GM23338 (cell line): ENCODE results near the gene CAPN8. TPM values are rescaled to one million over a fixed set of nuclear protein-coding genes. Genes with fewer than 3 reads are reported as not detected.

Source experiments
- ATAC-seq: fragments of 200-7000 bp; cut with Tn5 transposase; 3 replicates; pipeline ENCODE4 v1.9.1; 2020
- DNase-seq: peaks from one replicate; pipeline ENCODE4 v3.0.0-alpha.2; 2015; ENCODE audit warnings: low spot score
- H2AFZ ChIP-seq: fragments of 200-600 bp; sonication (generic); 2 replicates; pipeline ENCODE4 v1.8.0; 2016; ENCODE audit warnings: antibody characterized with exemption, mild to moderate bottlenecking, moderate library complexity
- H3F3A ChIP-seq: fragments of 200-600 bp; sonication (generic); replicated peaks from 2 replicates; pipeline ENCODE4 v1.8.0; 2017; ENCODE audit warnings: antibody characterized with exemption, mixed run types, low read depth
- H3K27ac ChIP-seq: fragments of 200-600 bp; sonication (generic); 2 replicates; pipeline ENCODE4 v1.6.1; 2016; ENCODE audit warnings: low read depth
- H3K27me3 ChIP-seq: fragments of 200-600 bp; sonication (generic); 2 replicates; pipeline ENCODE4 v1.8.0; 2016; ENCODE audit warnings: mild to moderate bottlenecking, mixed run types, moderate library complexity; ENCODE audit not compliant: insufficient read depth
- H3K36me3 ChIP-seq: fragments of 200-600 bp; sonication (generic); 2 replicates; pipeline ENCODE4 v1.8.0; 2016; ENCODE audit warnings: mild to moderate bottlenecking; ENCODE audit not compliant: insufficient read depth
- H3K4me1 ChIP-seq: fragments of 200-600 bp; sonication (generic); 2 replicates; pipeline ENCODE4 v1.8.0; 2016; ENCODE audit warnings: mild to moderate bottlenecking, moderate library complexity; ENCODE audit not compliant: insufficient read depth
- H3K4me2 ChIP-seq: fragments of 200-600 bp; sonication (generic); 2 replicates; pipeline ENCODE4 v1.7.1; 2017; ENCODE audit warnings: mixed run types
- H3K4me3 ChIP-seq: fragments of 200-600 bp; sonication (generic); 2 replicates; pipeline ENCODE4 v1.6.1; 2016; ENCODE audit warnings: mixed run types
- H3K79me2 ChIP-seq: fragments of 200-600 bp; sonication (generic); replicated peaks from 2 replicates; pipeline ENCODE4 v1.8.0; 2017; ENCODE audit warnings: mild to moderate bottlenecking; ENCODE audit not compliant: insufficient read depth
- H3K9me2 ChIP-seq: fragments of 200-600 bp; sonication (generic); 2 replicates; pipeline ENCODE4 v1.8.0; 2017; ENCODE audit not compliant: insufficient read depth
- H4K20me1 ChIP-seq: fragments of 200-600 bp; sonication (generic); replicated peaks from 2 replicates; pipeline ENCODE4 v1.8.0; 2017; ENCODE audit warnings: mild to moderate bottlenecking; ENCODE audit not compliant: insufficient read depth
- H3K27ac Mint-ChIP-seq: 2 replicates; pipeline ENCODE4 v1.8.0; 2020; ENCODE audit warnings: inconsistent platforms, mild to moderate bottlenecking, moderate library complexity, mixed read lengths
- H3K27me3 Mint-ChIP-seq: 3 replicates; pipeline ENCODE4 v1.8.0; 2022; ENCODE audit warnings: low read depth, mild to moderate bottlenecking, moderate library complexity, mixed read lengths, inconsistent platforms; ENCODE audit not compliant: insufficient read depth, poor library complexity
- H3K36me3 Mint-ChIP-seq: 3 replicates; pipeline ENCODE4 v1.8.0; 2021; ENCODE audit warnings: low read depth, mild to moderate bottlenecking, inconsistent platforms, moderate library complexity, mixed read lengths
- H3K4me1 Mint-ChIP-seq: 3 replicates; pipeline ENCODE4 v1.8.0; 2020; ENCODE audit warnings: mild to moderate bottlenecking, inconsistent platforms, mixed read lengths
- H3K4me3 Mint-ChIP-seq: 3 replicates; pipeline ENCODE4 v1.8.0; 2021; ENCODE audit warnings: moderate library complexity, mild to moderate bottlenecking, inconsistent platforms, mixed read lengths
- H3K9me3 Mint-ChIP-seq: 3 replicates; pipeline ENCODE4 v1.8.0; 2020; ENCODE audit warnings: moderate library complexity, mild to moderate bottlenecking, inconsistent platforms, mixed read lengths
- CREB1 ChIP-seq: fragments of 250-450 bp; sonication (Bioruptor Pico); IDR thresholded peaks from 2 replicates; pipeline ENCODE4 v1.5.0; 2020; ENCODE audit warnings: low read depth, mild to moderate bottlenecking, moderate library complexity
- EZH2 ChIP-seq: fragments of 200-600 bp; sonication (generic); IDR thresholded peaks from one replicate; pipeline ENCODE4 v1.8.0; 2017; ENCODE audit warnings: antibody characterized with exemption, mild to moderate bottlenecking, low read depth; ENCODE audit not compliant: unreplicated experiment
- EZH2phosphoT487 ChIP-seq: fragments of 200-600 bp; sonication (generic); IDR thresholded peaks from one replicate; pipeline ENCODE4 v1.8.1; 2018; ENCODE audit warnings: antibody characterized with exemption; ENCODE audit not compliant: unreplicated experiment
- JUNB ChIP-seq: IDR thresholded peaks from one replicate; pipeline ENCODE4 v1.6.1; 2016; ENCODE audit warnings: antibody characterized with exemption; ENCODE audit not compliant: unreplicated experiment
- NANOG ChIP-seq: IDR thresholded peaks from 2 replicates; pipeline ENCODE4 v1.6.1; 2016; ENCODE audit warnings: antibody characterized with exemption, borderline replicate concordance
- POLR2AphosphoS5 ChIP-seq: IDR thresholded peaks from 2 replicates; pipeline ENCODE4 v1.6.1; 2016; ENCODE audit warnings: antibody characterized with exemption, low read depth
- STAT1 ChIP-seq: IDR thresholded peaks from one replicate; pipeline ENCODE4 v1.6.1; 2016; ENCODE audit warnings: antibody characterized with exemption; ENCODE audit not compliant: unreplicated experiment
- ZNF114 ChIP-seq: fragments of 250-450 bp; sonication (Bioruptor Pico); IDR thresholded peaks from 2 replicates; pipeline ENCODE4 v1.5.0; 2020; ENCODE audit warnings: mild to moderate bottlenecking, moderate library complexity
- ZNF331 ChIP-seq: fragments of 250-450 bp; sonication (Bioruptor Pico); IDR thresholded peaks from 2 replicates; pipeline ENCODE4 v1.5.0; 2020; ENCODE audit warnings: low read depth, mild to moderate bottlenecking, moderate library complexity
- polyA plus RNA-seq: library from polyadenylated mRNA; unstranded; fragments of >200 nt; fragmentation: Nextera tagmentation; extraction: Ambion mirVana; gene quantifications from 2 replicates; pipeline ENCODE4 v1.2.1, GENCODE V29; 2016
- total RNA-seq: library from RNA; depleted of rRNA; stranded (reverse); fragments of >200 nt; shearing (Covaris generic); gene quantifications from 2 replicates; pipeline ENCODE4 v1.2.3, GENCODE V29; 2014
- TF ChIP-seq, protein P1 (sequence below): IDR thresholded peaks from one replicate; pipeline ENCODE4 v1.6.1; 2018; ENCODE audit warnings: antibody characterized with exemption; ENCODE audit not compliant: unreplicated experiment
- TF ChIP-seq, protein P2 (sequence below): fragments of 250-450 bp; sonication (Bioruptor Pico); IDR thresholded peaks from 2 replicates; pipeline ENCODE4 v1.5.0; 2020; ENCODE audit warnings: mild to moderate bottlenecking, moderate library complexity
- TF ChIP-seq, protein P3 (sequence below): IDR thresholded peaks from 2 replicates; pipeline ENCODE4 v1.6.1; 2016; ENCODE audit warnings: antibody characterized with exemption
- TF ChIP-seq, protein P4 (sequence below), 2 experiments: fragments of 200-600 bp in 1 of 2; sonication (generic) in 1 of 2; conservative IDR thresholded peaks; 2 replicates each; pipeline versions ENCODE4 v1.5.1 to v1.6.1; 2016 to 2017; ENCODE audit warnings: antibody characterized with exemption in 2 of 2, low read depth in 2 of 2, mild to moderate bottlenecking in 2 of 2, moderate library complexity in 1 of 2

The CAPN8 gene
- total and polyA plus RNA-seq, 2 experiments from 2014 or later, result not detected

DNA sequence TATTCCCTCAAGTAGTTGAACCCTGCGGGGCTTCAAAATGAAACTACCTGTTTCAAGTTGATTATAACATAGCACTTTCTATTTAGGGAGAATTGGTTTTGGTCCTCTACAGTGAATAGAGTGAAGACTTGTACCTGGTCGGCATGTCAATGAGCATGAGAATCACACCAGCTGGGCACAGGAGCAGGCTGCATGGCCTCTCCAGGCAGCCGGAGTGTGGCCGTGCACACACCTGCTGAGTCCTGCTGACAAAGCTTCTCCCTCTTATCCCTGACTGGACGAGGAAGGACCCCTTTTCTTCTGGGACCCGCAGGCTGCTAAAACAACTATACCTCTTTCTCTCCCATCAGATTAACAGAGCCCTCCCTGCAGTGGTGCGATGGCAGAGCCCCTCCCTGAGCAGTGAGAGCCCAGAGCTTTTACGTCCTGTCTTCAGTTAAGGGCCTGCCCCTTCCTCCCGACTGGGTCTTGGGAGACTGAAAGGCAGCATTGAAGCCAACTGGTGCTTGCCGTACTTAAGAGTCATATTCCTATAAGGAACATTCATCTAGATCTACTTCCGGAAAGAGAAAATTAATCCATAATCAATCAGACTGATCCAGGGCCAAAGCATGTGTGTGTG, 124.9 kb downstream of the CAPN8 start:
- no peak overlapping the region for H3K4me2 ChIP-seq

More for the DNA sequence above, 124.9 kb downstream of the CAPN8 start:
- Histone ChIP-seq H3K27me3 (no peaks in the 10 kb centered on the region), H3F3A (no peaks in the 10 kb centered on the region), H3K4me3 (no peak overlapping the region), H3K79me2 (no peaks in the 10 kb centered on the region), H3K9me2 (0 out of 2 replicates have a peak, but pooled peaks cover 6% of the 10 kb centered on the region), H3K36me3 (no peaks in the 10 kb centered on the region), H3K4me1 (no peaks in the 10 kb centered on the region), H4K20me1 (no peaks in the 10 kb centered on the region), H2AFZ (peak overlapping the region; percentile 47; the same call in 1 of the 2 replicates), H3K27ac (no peak overlapping the region)
- Mint-ChIP-seq H3K27ac (no peak overlapping the region), H3K27me3 (no peaks in the 10 kb centered on the region), H3K4me3 (no peak overlapping the region), H3K9me3 (no peaks in the 10 kb centered on the region; the same call in 2 of the 3 replicates), H3K4me1 (peaks cover 4% of the 10 kb centered on the region; the same call in 2 of the 3 replicates), H3K36me3 (no peaks in the 10 kb centered on the region)
- ATAC-seq (no peak), DNase-seq (no peak)
- TF ChIP-seq JUNB, result no peak
- TF ChIP-seq EZH2, result no peak
- no peak for TF ChIP-seq CREB1 (CRISPR knock-in tag)
- TF ChIP-seq, protein P1, sequence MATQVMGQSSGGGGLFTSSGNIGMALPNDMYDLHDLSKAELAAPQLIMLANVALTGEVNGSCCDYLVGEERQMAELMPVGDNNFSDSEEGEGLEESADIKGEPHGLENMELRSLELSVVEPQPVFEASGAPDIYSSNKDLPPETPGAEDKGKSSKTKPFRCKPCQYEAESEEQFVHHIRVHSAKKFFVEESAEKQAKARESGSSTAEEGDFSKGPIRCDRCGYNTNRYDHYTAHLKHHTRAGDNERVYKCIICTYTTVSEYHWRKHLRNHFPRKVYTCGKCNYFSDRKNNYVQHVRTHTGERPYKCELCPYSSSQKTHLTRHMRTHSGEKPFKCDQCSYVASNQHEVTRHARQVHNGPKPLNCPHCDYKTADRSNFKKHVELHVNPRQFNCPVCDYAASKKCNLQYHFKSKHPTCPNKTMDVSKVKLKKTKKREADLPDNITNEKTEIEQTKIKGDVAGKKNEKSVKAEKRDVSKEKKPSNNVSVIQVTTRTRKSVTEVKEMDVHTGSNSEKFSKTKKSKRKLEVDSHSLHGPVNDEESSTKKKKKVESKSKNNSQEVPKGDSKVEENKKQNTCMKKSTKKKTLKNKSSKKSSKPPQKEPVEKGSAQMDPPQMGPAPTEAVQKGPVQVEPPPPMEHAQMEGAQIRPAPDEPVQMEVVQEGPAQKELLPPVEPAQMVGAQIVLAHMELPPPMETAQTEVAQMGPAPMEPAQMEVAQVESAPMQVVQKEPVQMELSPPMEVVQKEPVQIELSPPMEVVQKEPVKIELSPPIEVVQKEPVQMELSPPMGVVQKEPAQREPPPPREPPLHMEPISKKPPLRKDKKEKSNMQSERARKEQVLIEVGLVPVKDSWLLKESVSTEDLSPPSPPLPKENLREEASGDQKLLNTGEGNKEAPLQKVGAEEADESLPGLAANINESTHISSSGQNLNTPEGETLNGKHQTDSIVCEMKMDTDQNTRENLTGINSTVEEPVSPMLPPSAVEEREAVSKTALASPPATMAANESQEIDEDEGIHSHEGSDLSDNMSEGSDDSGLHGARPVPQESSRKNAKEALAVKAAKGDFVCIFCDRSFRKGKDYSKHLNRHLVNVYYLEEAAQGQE, result no peak
- TF ChIP-seq NANOG, result no peak
- TF ChIP-seq EZH2phosphoT487, result no peak
- no peak for TF ChIP-seq STAT1
- TF ChIP-seq, protein P2, sequence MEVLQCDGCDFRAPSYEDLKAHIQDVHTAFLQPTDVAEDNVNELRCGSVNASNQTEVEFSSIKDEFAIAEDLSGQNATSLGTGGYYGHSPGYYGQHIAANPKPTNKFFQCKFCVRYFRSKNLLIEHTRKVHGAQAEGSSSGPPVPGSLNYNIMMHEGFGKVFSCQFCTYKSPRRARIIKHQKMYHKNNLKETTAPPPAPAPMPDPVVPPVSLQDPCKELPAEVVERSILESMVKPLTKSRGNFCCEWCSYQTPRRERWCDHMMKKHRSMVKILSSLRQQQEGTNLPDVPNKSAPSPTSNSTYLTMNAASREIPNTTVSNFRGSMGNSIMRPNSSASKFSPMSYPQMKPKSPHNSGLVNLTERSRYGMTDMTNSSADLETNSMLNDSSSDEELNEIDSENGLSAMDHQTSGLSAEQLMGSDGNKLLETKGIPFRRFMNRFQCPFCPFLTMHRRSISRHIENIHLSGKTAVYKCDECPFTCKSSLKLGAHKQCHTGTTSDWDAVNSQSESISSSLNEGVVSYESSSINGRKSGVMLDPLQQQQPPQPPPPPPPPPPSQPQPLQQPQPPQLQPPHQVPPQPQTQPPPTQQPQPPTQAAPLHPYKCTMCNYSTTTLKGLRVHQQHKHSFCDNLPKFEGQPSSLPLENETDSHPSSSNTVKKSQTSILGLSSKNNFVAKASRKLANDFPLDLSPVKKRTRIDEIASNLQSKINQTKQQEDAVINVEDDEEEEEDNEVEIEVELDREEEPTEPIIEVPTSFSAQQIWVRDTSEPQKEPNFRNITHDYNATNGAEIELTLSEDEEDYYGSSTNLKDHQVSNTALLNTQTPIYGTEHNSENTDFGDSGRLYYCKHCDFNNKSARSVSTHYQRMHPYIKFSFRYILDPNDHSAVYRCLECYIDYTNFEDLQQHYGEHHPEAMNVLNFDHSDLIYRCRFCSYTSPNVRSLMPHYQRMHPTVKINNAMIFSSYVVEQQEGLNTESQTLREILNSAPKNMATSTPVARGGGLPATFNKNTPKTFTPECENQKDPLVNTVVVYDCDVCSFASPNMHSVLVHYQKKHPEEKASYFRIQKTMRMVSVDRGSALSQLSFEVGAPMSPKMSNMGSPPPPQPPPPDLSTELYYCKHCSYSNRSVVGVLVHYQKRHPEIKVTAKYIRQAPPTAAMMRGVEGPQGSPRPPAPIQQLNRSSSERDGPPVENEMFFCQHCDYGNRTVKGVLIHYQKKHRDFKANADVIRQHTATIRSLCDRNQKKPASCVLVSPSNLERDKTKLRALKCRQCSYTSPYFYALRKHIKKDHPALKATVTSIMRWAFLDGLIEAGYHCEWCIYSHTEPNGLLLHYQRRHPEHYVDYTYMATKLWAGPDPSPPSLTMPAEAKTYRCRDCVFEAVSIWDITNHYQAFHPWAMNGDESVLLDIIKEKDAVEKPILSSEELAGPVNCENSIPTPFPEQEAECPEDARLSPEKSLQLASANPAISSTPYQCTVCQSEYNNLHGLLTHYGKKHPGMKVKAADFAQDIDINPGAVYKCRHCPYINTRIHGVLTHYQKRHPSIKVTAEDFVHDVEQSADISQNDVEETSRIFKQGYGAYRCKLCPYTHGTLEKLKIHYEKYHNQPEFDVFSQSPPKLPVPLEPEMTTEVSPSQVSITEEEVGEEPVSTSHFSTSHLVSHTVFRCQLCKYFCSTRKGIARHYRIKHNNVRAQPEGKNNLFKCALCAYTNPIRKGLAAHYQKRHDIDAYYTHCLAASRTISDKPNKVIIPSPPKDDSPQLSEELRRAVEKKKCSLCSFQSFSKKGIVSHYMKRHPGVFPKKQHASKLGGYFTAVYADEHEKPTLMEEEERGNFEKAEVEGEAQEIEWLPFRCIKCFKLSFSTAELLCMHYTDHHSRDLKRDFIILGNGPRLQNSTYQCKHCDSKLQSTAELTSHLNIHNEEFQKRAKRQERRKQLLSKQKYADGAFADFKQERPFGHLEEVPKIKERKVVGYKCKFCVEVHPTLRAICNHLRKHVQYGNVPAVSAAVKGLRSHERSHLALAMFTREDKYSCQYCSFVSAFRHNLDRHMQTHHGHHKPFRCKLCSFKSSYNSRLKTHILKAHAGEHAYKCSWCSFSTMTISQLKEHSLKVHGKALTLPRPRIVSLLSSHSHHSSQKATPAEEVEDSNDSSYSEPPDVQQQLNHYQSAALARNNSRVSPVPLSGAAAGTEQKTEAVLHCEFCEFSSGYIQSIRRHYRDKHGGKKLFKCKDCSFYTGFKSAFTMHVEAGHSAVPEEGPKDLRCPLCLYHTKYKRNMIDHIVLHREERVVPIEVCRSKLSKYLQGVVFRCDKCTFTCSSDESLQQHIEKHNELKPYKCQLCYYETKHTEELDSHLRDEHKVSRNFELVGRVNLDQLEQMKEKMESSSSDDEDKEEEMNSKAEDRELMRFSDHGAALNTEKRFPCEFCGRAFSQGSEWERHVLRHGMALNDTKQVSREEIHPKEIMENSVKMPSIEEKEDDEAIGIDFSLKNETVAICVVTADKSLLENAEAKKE (CRISPR knock-in tag), result no peak
- no peak for TF ChIP-seq POLR2AphosphoS5
- no peak for TF ChIP-seq ZNF331 (CRISPR knock-in tag)
- TF ChIP-seq, protein P3, sequence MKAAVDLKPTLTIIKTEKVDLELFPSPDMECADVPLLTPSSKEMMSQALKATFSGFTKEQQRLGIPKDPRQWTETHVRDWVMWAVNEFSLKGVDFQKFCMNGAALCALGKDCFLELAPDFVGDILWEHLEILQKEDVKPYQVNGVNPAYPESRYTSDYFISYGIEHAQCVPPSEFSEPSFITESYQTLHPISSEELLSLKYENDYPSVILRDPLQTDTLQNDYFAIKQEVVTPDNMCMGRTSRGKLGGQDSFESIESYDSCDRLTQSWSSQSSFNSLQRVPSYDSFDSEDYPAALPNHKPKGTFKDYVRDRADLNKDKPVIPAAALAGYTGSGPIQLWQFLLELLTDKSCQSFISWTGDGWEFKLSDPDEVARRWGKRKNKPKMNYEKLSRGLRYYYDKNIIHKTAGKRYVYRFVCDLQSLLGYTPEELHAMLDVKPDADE, result no peak
- no peak for TF ChIP-seq ZNF114 (CRISPR knock-in tag)
- TF ChIP-seq, protein P4, sequence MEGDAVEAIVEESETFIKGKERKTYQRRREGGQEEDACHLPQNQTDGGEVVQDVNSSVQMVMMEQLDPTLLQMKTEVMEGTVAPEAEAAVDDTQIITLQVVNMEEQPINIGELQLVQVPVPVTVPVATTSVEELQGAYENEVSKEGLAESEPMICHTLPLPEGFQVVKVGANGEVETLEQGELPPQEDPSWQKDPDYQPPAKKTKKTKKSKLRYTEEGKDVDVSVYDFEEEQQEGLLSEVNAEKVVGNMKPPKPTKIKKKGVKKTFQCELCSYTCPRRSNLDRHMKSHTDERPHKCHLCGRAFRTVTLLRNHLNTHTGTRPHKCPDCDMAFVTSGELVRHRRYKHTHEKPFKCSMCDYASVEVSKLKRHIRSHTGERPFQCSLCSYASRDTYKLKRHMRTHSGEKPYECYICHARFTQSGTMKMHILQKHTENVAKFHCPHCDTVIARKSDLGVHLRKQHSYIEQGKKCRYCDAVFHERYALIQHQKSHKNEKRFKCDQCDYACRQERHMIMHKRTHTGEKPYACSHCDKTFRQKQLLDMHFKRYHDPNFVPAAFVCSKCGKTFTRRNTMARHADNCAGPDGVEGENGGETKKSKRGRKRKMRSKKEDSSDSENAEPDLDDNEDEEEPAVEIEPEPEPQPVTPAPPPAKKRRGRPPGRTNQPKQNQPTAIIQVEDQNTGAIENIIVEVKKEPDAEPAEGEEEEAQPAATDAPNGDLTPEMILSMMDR (conservative IDR thresholded peaks at IDR 0.05; ENCODE audit: low read depth in 2 of 2), result no peak
